Trophoblast cell (in vitro differentiated cells and primary cell): ENCODE data around the gene ROR2.

Experiments used
- DNase-seq, 2 donors: peaks; one replicate each; pipeline ENCODE4 v3.0.0-alpha.2; 2016
- H2AFZ ChIP-seq: 2 replicates; pipeline ENCODE4 v1.6.1; 2013; ENCODE audit warnings: low read length, moderate library complexity, mild to moderate bottlenecking; ENCODE audit not compliant: insufficient read depth, poor library complexity
- H2AK5ac ChIP-seq: 2 replicates; pipeline ENCODE4 v1.6.1; 2013; ENCODE audit warnings: mild to moderate bottlenecking, low read length
- H2BK120ac ChIP-seq: 2 replicates; pipeline ENCODE4 v1.6.1; 2013; ENCODE audit warnings: low read length, mild to moderate bottlenecking, moderate library complexity; ENCODE audit not compliant: insufficient read depth, poor library complexity
- H2BK12ac ChIP-seq: 2 replicates; pipeline ENCODE4 v1.6.1; 2013; ENCODE audit warnings: mild to moderate bottlenecking, low read length, moderate library complexity
- H2BK5ac ChIP-seq: 2 replicates; pipeline ENCODE4 v1.6.1; 2013; ENCODE audit warnings: low read length, low read depth, moderate library complexity, mild to moderate bottlenecking; ENCODE audit not compliant: poor library complexity
- H3K14ac ChIP-seq: 2 replicates; pipeline ENCODE4 v1.6.1; 2013; ENCODE audit warnings: mild to moderate bottlenecking, low read length
- H3K18ac ChIP-seq: 2 replicates; pipeline ENCODE4 v1.6.1; 2013; ENCODE audit warnings: mild to moderate bottlenecking, low read length
- H3K23ac ChIP-seq: 2 replicates; pipeline ENCODE4 v1.6.1; 2013; ENCODE audit warnings: low read length
- H3K27ac ChIP-seq: 2 replicates; pipeline ENCODE4 v1.5.1; 2013; ENCODE audit warnings: low read depth, mild to moderate bottlenecking, inconsistent platforms, low read length, moderate library complexity
- H3K27me3 ChIP-seq: 2 replicates; pipeline ENCODE4 v1.6.1; 2013; ENCODE audit warnings: inconsistent platforms, mild to moderate bottlenecking, low read length, moderate library complexity; ENCODE audit not compliant: insufficient read depth
- H3K36me3 ChIP-seq, 2 experiments: 1 replicate in 1 of 2; 2 replicates in 1 of 2; pipeline ENCODE4 v1.6.1; 2013; ENCODE audit warnings: low read length in 2 of 2, mild to moderate bottlenecking in 2 of 2, moderate library complexity in 1 of 2; ENCODE audit not compliant: insufficient read depth in 2 of 2, control insufficient read depth in 1 of 2
- H3K4ac ChIP-seq: 2 replicates; pipeline ENCODE4 v1.6.1; 2013; ENCODE audit warnings: low read depth, mild to moderate bottlenecking, low read length, moderate library complexity
- H3K4me1 ChIP-seq, 2 experiments: 1 replicate in 1 of 2; 2 replicates in 1 of 2; pipeline ENCODE4 v1.6.1; 2013; ENCODE audit warnings: low read length in 2 of 2, mild to moderate bottlenecking in 2 of 2, moderate library complexity in 1 of 2; ENCODE audit not compliant: insufficient read depth in 2 of 2, control insufficient read depth in 1 of 2
- H3K4me2 ChIP-seq: 2 replicates; pipeline ENCODE4 v1.6.1; 2013; ENCODE audit warnings: inconsistent platforms, mild to moderate bottlenecking, low read length, moderate library complexity
- H3K4me3 ChIP-seq: 2 replicates; pipeline ENCODE4 v1.5.1; 2013; ENCODE audit warnings: mild to moderate bottlenecking, low read depth, low read length, inconsistent platforms
- H3K79me1 ChIP-seq: one replicate; pipeline ENCODE4 v1.6.1; 2013; ENCODE audit warnings: low read length
- H3K79me2 ChIP-seq: 2 replicates; pipeline ENCODE4 v1.6.1; 2013; ENCODE audit warnings: low read length, mild to moderate bottlenecking; ENCODE audit not compliant: control insufficient read depth, insufficient read depth, poor library complexity
- H3K9ac ChIP-seq: 2 replicates; pipeline ENCODE4 v1.6.1; 2013; ENCODE audit warnings: mild to moderate bottlenecking, low read length
- H3K9me3 ChIP-seq: 2 replicates; pipeline ENCODE4 v1.6.1; 2013; ENCODE audit warnings: low read depth, mild to moderate bottlenecking, control low read depth, inconsistent platforms, low read length; ENCODE audit not compliant: insufficient read depth
- H4K12ac ChIP-seq: 2 replicates; pipeline ENCODE4 v1.6.1; 2013; ENCODE audit warnings: low read depth, mild to moderate bottlenecking, low read length, moderate library complexity
- H4K8ac ChIP-seq: 2 replicates; pipeline ENCODE4 v1.6.1; 2013; ENCODE audit warnings: low read depth, mild to moderate bottlenecking, low read length, moderate library complexity
- H4K91ac ChIP-seq: one replicate; pipeline ENCODE4 v1.6.1; 2013; ENCODE audit warnings: low read depth, mild to moderate bottlenecking, low read length, moderate library complexity
- WGBS: extraction: QIAGEN DNeasy Blood & Tissue Kit; methylation state at CpG from one replicate; pipeline ENCODE4 v1.1.7; 2013; ENCODE audit warnings: missing lambda C conversion rate; ENCODE audit not compliant: insufficient read length, insufficient coverage; ENCODE audit errors: extremely low coverage; 5-methylcytosine and 5-hydroxymethylcytosine counted together

ROR2 gene

GRCh38 chr9:91755761-91756509 lies 194.1 kb downstream of the ROR2 start:
- H3K4me3 ChIP-seq: no peak overlapping the region

GRCh38 chr9:91753711-91754110 lies 196.3 kb downstream of the ROR2 start:
- H3K9me3 ChIP-seq: peaks cover 3% of the 10 kb centered on the region
- no peaks in the 10 kb centered on the region for H3K79me1 ChIP-seq
- no peak overlapping the region for H3K4me3 ChIP-seq
- no peak overlapping the region for H3K14ac ChIP-seq
- peaks cover 0 to 1% of the 10 kb centered on the region in 2 experiments for H3K4me1 ChIP-seq
- H3K18ac ChIP-seq: no peak overlapping the region
- no peak overlapping the region for H4K8ac ChIP-seq
- H3K79me2 ChIP-seq: no peaks in the 10 kb centered on the region
- H2BK120ac ChIP-seq: no peak overlapping the region
- no CpG with 5 or more reads among the region's 2 CpGs for WGBS
- H2AFZ ChIP-seq: no peak overlapping the region
- H3K9ac ChIP-seq: no peak overlapping the region
- no peak overlapping the region for H2AK5ac ChIP-seq
- no peak overlapping the region for H3K4ac ChIP-seq
- H3K23ac ChIP-seq: no peak overlapping the region
- no peak overlapping the region for H2BK12ac ChIP-seq
- no peaks in the 10 kb centered on the region for H3K36me3 ChIP-seq
- H3K4me2 ChIP-seq: no peak overlapping the region
- H2BK5ac ChIP-seq: no peak overlapping the region
- H4K12ac ChIP-seq: no peak overlapping the region
- no peak overlapping the region for H4K91ac ChIP-seq
- no peak for DNase-seq
- no peaks in the 10 kb centered on the region for H3K27me3 ChIP-seq
- no peak overlapping the region for H3K27ac ChIP-seq

More at GRCh38 chr9:91755761-91756509, 194.1 kb downstream of the ROR2 start:
- no peaks in the 10 kb centered on the region for H3K79me2 ChIP-seq
- H3K4ac ChIP-seq: no peak overlapping the region
- H3K14ac ChIP-seq: no peak overlapping the region
- no peak overlapping the region for H3K9ac ChIP-seq
- no peak overlapping the region for H3K23ac ChIP-seq
- H3K4me2 ChIP-seq: no peak overlapping the region
- H3K36me3 ChIP-seq: no peaks in the 10 kb centered on the region
- H3K4me1 ChIP-seq: peaks cover 0 to 1% of the 10 kb centered on the region in 2 experiments
- no peaks in the 10 kb centered on the region for H3K27me3 ChIP-seq
- H3K27ac ChIP-seq: no peak overlapping the region
- peaks cover 3% of the 10 kb centered on the region for H3K9me3 ChIP-seq
- no peak overlapping the region for H4K12ac ChIP-seq
- WGBS: no CpG with 5 or more reads among the region's 16 CpGs
- H3K79me1 ChIP-seq: no peaks in the 10 kb centered on the region
- H4K8ac ChIP-seq: no peak overlapping the region
- DNase-seq: no peak
- H2BK12ac ChIP-seq: no peak overlapping the region
- no peak overlapping the region for H2AK5ac ChIP-seq
- no peak overlapping the region for H2AFZ ChIP-seq
- no peak overlapping the region for H2BK120ac ChIP-seq
- H3K18ac ChIP-seq: no peak overlapping the region
- no peak overlapping the region for H4K91ac ChIP-seq
- no peak overlapping the region for H2BK5ac ChIP-seq

GRCh38 chr9:91751922-91752321 lies 198.1 kb downstream of the ROR2 start:
- Histone ChIP-seq H2BK5ac (no peak overlapping the region), H4K91ac (no peak overlapping the region), H3K4me2 (no peak overlapping the region), H2BK120ac (no peak overlapping the region), H3K27ac (no peak overlapping the region), H2AFZ (no peak overlapping the region), H4K12ac (no peak overlapping the region), H3K9me3 (peaks cover 3% of the 10 kb centered on the region), H3K79me1 (no peaks in the 10 kb centered on the region), H3K14ac (no peak overlapping the region), H3K4ac (no peak overlapping the region), H3K4me1 (no peaks in the 10 kb centered on the region), H4K8ac (no peak overlapping the region), H3K36me3 (no peaks in the 10 kb centered on the region), H3K4me3 (no peak overlapping the region), H3K9ac (no peak overlapping the region), H3K27me3 (no peaks in the 10 kb centered on the region), H2BK12ac (no peak overlapping the region), H3K18ac (no peak overlapping the region), H3K79me2 (no peaks in the 10 kb centered on the region), H2AK5ac (no peak overlapping the region), H3K23ac (no peak overlapping the region)
- WGBS: no CpG with 5 or more reads among the region's 2 CpGs
- DNase-seq: no peak

- Histone ChIP-seq H3K18ac (no peak overlapping the region), H2AK5ac (no peak overlapping the region), H4K12ac (no peak overlapping the region), H3K4me3 (no peak overlapping the region), H3K27me3 (no peaks in the 10 kb centered on the region), H3K9me3 (peaks cover 3% of the 10 kb centered on the region), H4K8ac (no peak overlapping the region), H3K79me2 (no peaks in the 10 kb centered on the region), H3K9ac (no peak overlapping the region), H3K4me1 (no peaks in the 10 kb centered on the region), H2AFZ (no peak overlapping the region), H3K79me1 (no peaks in the 10 kb centered on the region), H2BK5ac (no peak overlapping the region), H3K4ac (no peak overlapping the region), H3K36me3 (no peaks in the 10 kb centered on the region), H3K4me2 (no peak overlapping the region), H3K27ac (no peak overlapping the region), H2BK120ac (no peak overlapping the region), H4K91ac (no peak overlapping the region), H3K23ac (no peak overlapping the region), H2BK12ac (no peak overlapping the region), H3K14ac (no peak overlapping the region)
- no CpG with 5 or more reads among the region's 6 CpGs for WGBS
- DNase-seq: no peak
Observed at GRCh38 chr9:91750343-91750742, 199.7 kb downstream of the ROR2 start.
